ENCODE results near the gene SIPA1L2.

GRCh38 chr1:232620356-232620969 lies 9.5 kb downstream of the SIPA1L2 start:
- TF ChIP-seq, protein P1, sequence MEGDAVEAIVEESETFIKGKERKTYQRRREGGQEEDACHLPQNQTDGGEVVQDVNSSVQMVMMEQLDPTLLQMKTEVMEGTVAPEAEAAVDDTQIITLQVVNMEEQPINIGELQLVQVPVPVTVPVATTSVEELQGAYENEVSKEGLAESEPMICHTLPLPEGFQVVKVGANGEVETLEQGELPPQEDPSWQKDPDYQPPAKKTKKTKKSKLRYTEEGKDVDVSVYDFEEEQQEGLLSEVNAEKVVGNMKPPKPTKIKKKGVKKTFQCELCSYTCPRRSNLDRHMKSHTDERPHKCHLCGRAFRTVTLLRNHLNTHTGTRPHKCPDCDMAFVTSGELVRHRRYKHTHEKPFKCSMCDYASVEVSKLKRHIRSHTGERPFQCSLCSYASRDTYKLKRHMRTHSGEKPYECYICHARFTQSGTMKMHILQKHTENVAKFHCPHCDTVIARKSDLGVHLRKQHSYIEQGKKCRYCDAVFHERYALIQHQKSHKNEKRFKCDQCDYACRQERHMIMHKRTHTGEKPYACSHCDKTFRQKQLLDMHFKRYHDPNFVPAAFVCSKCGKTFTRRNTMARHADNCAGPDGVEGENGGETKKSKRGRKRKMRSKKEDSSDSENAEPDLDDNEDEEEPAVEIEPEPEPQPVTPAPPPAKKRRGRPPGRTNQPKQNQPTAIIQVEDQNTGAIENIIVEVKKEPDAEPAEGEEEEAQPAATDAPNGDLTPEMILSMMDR (IDR thresholded peaks at IDR 0.05): no peak
- no peak for TF ChIP-seq POLR2A (IDR thresholded peaks at IDR 0.05)
